ENCODE measurements around the gene UNC119B. TPM values are rescaled to one million over a fixed set of nuclear protein-coding genes. Genes with fewer than 3 reads are reported as not detected.

The UNC119B gene
- total and polyA plus RNA-seq, 2 experiments from 2014 or later = 9.9 to 51.3 TPM

- peaks cover 22% of the 10 kb centered on the region for H3K4me1 Mint-ChIP-seq
- H3K36me3 Mint-ChIP-seq (ENCODE audit: low read depth) = peaks cover 37% of the 10 kb centered on the region
- no peak overlapping the region for H3K4me3 Mint-ChIP-seq
- TF ChIP-seq ETS1 (IDR thresholded peaks at IDR 0.05) (no peak), EZH2phosphoT487 (IDR thresholded peaks at IDR 0.05; ENCODE audit: unreplicated experiment) (no peak), ZNF331 (CRISPR knock-in tag; IDR thresholded peaks at IDR 0.05; ENCODE audit: low read depth) (no peak), STAT1 (IDR thresholded peaks at IDR 0.05; ENCODE audit: unreplicated experiment) (no peak), NANOG (IDR thresholded peaks at IDR 0.05; ENCODE audit: borderline replicate concordance) (no peak), CREB1 (CRISPR knock-in tag; IDR thresholded peaks at IDR 0.05; ENCODE audit: low read depth) (no peak), ZNF114 (CRISPR knock-in tag; IDR thresholded peaks at IDR 0.05) (no peak), ZNF462 (CRISPR knock-in tag; IDR thresholded peaks at IDR 0.05) (no peak), REST (IDR thresholded peaks at IDR 0.05; ENCODE audit: unreplicated experiment) (no peak), JUNB (IDR thresholded peaks at IDR 0.05; ENCODE audit: unreplicated experiment) (no peak), CTCF (conservative IDR thresholded peaks at IDR 0.05; ENCODE audit: low read depth in 2 of 2) (no peak), POLR2AphosphoS5 (IDR thresholded peaks at IDR 0.05; ENCODE audit: low read depth) (no peak), EZH2 (IDR thresholded peaks at IDR 0.05; ENCODE audit: low read depth, unreplicated experiment) (no peak)
- no peak overlapping the region for H3K27ac Mint-ChIP-seq
- no peaks in the 10 kb centered on the region for H3K9me3 Mint-ChIP-seq
- Histone ChIP-seq H3K36me3 (ENCODE audit: insufficient read depth) (peaks cover 3% of the 10 kb centered on the region; the same call in 1 of the 2 replicates), H3K27me3 (ENCODE audit: insufficient read depth) (no peaks in the 10 kb centered on the region), H3K27ac (ENCODE audit: low read depth) (no peak overlapping the region), H3K4me2 (no peak overlapping the region), H3K79me2 (replicated peaks; ENCODE audit: insufficient read depth) (no peaks in the 10 kb centered on the region), H4K20me1 (replicated peaks; ENCODE audit: insufficient read depth) (no peaks in the 10 kb centered on the region), H3K4me3 (no peak overlapping the region), H3K4me1 (ENCODE audit: insufficient read depth) (peaks cover 5% of the 10 kb centered on the region; the same call in 1 of the 2 replicates), H3F3A (replicated peaks; ENCODE audit: low read depth) (no peaks in the 10 kb centered on the region), H2AFZ (no peak overlapping the region), H3K9me2 (ENCODE audit: insufficient read depth) (no peaks in the 10 kb centered on the region)
- ATAC-seq (no peak), DNase-seq (ENCODE audit: low spot score) (no peak)
- peaks cover 8% of the 10 kb centered on the region for H3K27me3 Mint-ChIP-seq (ENCODE audit: insufficient read depth, low read depth, poor library complexity)
Measured at GRCh38 chr12:120761519-120761934, 51.3 kb downstream of the UNC119B start.
